HepG2 (cell line): ENCODE data around the gene DVL3. TPM values are rescaled to one million over a fixed set of nuclear protein-coding genes. Genes with fewer than 3 reads are reported as not detected.

Source experiments
- AHR ChIP-seq: IDR thresholded peaks from 2 replicates; pipeline ENCODE4 v1.6.1; 2018; ENCODE audit warnings: missing genetic modification reagents, missing compliant biosample characterization
- FOXC1 ChIP-seq: sonication (generic); formaldehyde crosslinking; IDR thresholded peaks from 2 replicates; pipeline ENCODE4 v1.8.0; 2022; ENCODE audit warnings: mild to moderate bottlenecking, missing genetic modification reagents, borderline replicate concordance
- KDM3A ChIP-seq: IDR thresholded peaks from 2 replicates; pipeline ENCODE4 v1.6.1; 2018; ENCODE audit warnings: low read depth, missing compliant biosample characterization
- MED13 ChIP-seq: sonication (generic); formaldehyde crosslinking; IDR thresholded peaks from 2 replicates; pipeline ENCODE4 v1.5.0; 2020; ENCODE audit warnings: missing genetic modification reagents
- MLX ChIP-seq: IDR thresholded peaks from 2 replicates; pipeline ENCODE4 v1.6.1; 2016
- NFAT5 ChIP-seq: sonication (generic); formaldehyde crosslinking; IDR thresholded peaks from 2 replicates; pipeline ENCODE4 v1.4.0; 2020; ENCODE audit warnings: missing genetic modification reagents
- RNF2 ChIP-seq: fragments of 450-650 bp; conservative IDR thresholded peaks from 2 replicates; pipeline ENCODE4 v1.6.1; 2016; ENCODE audit warnings: low read depth
- SATB2 ChIP-seq: sonication (generic); formaldehyde crosslinking; IDR thresholded peaks from 2 replicates; pipeline ENCODE4 v1.5.0; 2020; ENCODE audit warnings: missing genetic modification reagents
- SP2 ChIP-seq: sonication (generic); formaldehyde crosslinking; IDR thresholded peaks from 2 replicates; pipeline ENCODE4 v1.5.1; 2020; ENCODE audit warnings: mild to moderate bottlenecking, missing genetic modification reagents
- TCF12 ChIP-seq, 2 experiments: fragments of 450-650 bp in 1 of 2; sonication (generic) in 1 of 2; formaldehyde crosslinking in 1 of 2; IDR thresholded peaks; 2 replicates each; pipeline versions ENCODE4 v1.6.1 to v1.8.0; 2017 to 2022; ENCODE audit warnings: antibody characterized with exemption in 1 of 2, mild to moderate bottlenecking in 1 of 2, missing genetic modification reagents in 1 of 2, moderate library complexity in 1 of 2
- TEF ChIP-seq: sonication (generic); formaldehyde crosslinking; IDR thresholded peaks from 2 replicates; pipeline ENCODE4 v1.5.0; 2020; ENCODE audit warnings: missing genetic modification reagents
- TFDP1 ChIP-seq: IDR thresholded peaks from 2 replicates; pipeline ENCODE4 v1.6.1; 2016; ENCODE audit warnings: missing compliant biosample characterization, missing genetic modification reagents, borderline replicate concordance
- ZIK1 ChIP-seq: sonication (generic); formaldehyde crosslinking; IDR thresholded peaks from 2 replicates; pipeline ENCODE4 v1.5.0; 2020; ENCODE audit warnings: mild to moderate bottlenecking, low read depth, missing genetic modification reagents, borderline replicate concordance
- ZNF343 ChIP-seq: sonication (generic); formaldehyde crosslinking; IDR thresholded peaks from 2 replicates; pipeline ENCODE4 v1.4.0; 2020; ENCODE audit warnings: mild to moderate bottlenecking, missing genetic modification reagents
- ZNF432 ChIP-seq: sonication (generic); formaldehyde crosslinking; IDR thresholded peaks from 2 replicates; pipeline ENCODE4 v1.5.0; 2020; ENCODE audit warnings: missing genetic modification reagents, mild to moderate bottlenecking, borderline replicate concordance
- polyA plus RNA-seq, 8 experiments: library from polyadenylated mRNA; depleted of rRNA in 3 of 8; stranded (reverse) in 7 of 8; unstranded in 1 of 8; fragments of >200 nt; fragmentation: Illumina TruSeq in 4 of 8; extraction: Trizol in 4 of 8; gene quantifications; 2 replicates each; pipeline versions ENCODE4 v1.2.1 to v1.2.3, GENCODE V29; 2011 to 2016; ENCODE audit warnings: low read depth in 4 of 8, missing spikeins in 1 of 8, mixed read lengths in 1 of 8; ENCODE audit not compliant: insufficient read depth in 1 of 8
- total RNA-seq, 5 experiments: library from RNA; depleted of rRNA; stranded (reverse); fragments of >200 nt; fragmentation: Illumina TruSeq; extraction: Trizol; gene quantifications; 2 replicates each; pipeline ENCODE4 v1.2.3, GENCODE V29; 2016; ENCODE audit warnings: low read depth in 1 of 5

The DVL3 gene
- total and polyA plus RNA-seq, 2 of the 13 experiments (the other 11 are each of a cell fraction or from before 2014, with no cell fraction given) = 29.0 to 36.1 TPM

GRCh38 chr3:184133840-184134745 lies 21.1 kb upstream of the DVL3 start (continued):
- TF ChIP-seq KDM3A (CRISPR knock-in tag) (no peak), SP2 (CRISPR knock-in tag) (0 out of 2 replicates have a peak, but pooled peaks have one; percentile 32), ZNF343 (peak; percentile 74; the same call in 1 of the 2 replicates), NFAT5 (peak; percentile 79), FOXC1 (peak; percentile 59; the same call in 1 of the 2 replicates), ZIK1 (peak; percentile 85), MED13 (no peak), AHR (CRISPR knock-in tag) (no peak; the same call in none of the 2 replicates), MLX (CRISPR knock-in tag) (no peak), TEF (CRISPR knock-in tag) (peak; percentile 28; the same call in 1 of the 2 replicates), TFDP1 (CRISPR knock-in tag) (peak; percentile 96), ZNF432 (CRISPR knock-in tag) (no peak), RNF2 (0 out of 2 replicates have a peak, but pooled peaks have one; percentile 55), SATB2 (CRISPR knock-in tag) (no peak), TCF12 (IDR thresholded peaks at IDR 0.05) (no peak), TCF12 (CRISPR knock-in tag; IDR thresholded peaks at IDR 0.05) (no peak)
